HepG2 (cell line): ENCODE results near the gene ACSBG1. TPM values are rescaled to one million over a fixed set of nuclear protein-coding genes. Genes with fewer than 3 reads are reported as not detected.

Experiments used
- ARNT2 ChIP-seq: sonication (generic); formaldehyde crosslinking; IDR thresholded peaks from 2 replicates; pipeline ENCODE4 v1.8.0; 2022; ENCODE audit warnings: mild to moderate bottlenecking, low read depth, missing genetic modification reagents, moderate library complexity
- EED ChIP-seq: sonication (generic); formaldehyde crosslinking; IDR thresholded peaks from 2 replicates; pipeline ENCODE4 v1.5.0; 2020; ENCODE audit warnings: mild to moderate bottlenecking, missing genetic modification reagents
- ELF3 ChIP-seq: IDR thresholded peaks from 2 replicates; pipeline ENCODE4 v1.6.1; 2016; ENCODE audit warnings: missing genetic modification reagents, missing compliant biosample characterization
- ETV5 ChIP-seq: IDR thresholded peaks from 2 replicates; pipeline ENCODE4 v1.6.1; 2018; ENCODE audit warnings: missing biosample characterization, missing genetic modification reagents, inconsistent platforms, borderline replicate concordance
- IKZF1 ChIP-seq: fragments of 450-650 bp; IDR thresholded peaks from 2 replicates; pipeline ENCODE4 v1.7.1; 2016
- REL ChIP-seq: sonication (generic); formaldehyde crosslinking; conservative IDR thresholded peaks from 2 replicates; pipeline ENCODE4 v1.8.0; 2022; ENCODE audit warnings: mild to moderate bottlenecking, missing genetic modification reagents, moderate library complexity
- SALL2 ChIP-seq: sonication (generic); formaldehyde crosslinking; IDR thresholded peaks from 2 replicates; pipeline ENCODE4 v1.8.1; 2023; ENCODE audit warnings: mild to moderate bottlenecking, missing genetic modification reagents, inconsistent platforms
- SAP130 ChIP-seq: IDR thresholded peaks from 2 replicates; pipeline ENCODE4 v1.6.1; 2016; ENCODE audit warnings: low read depth
- SP5 ChIP-seq: IDR thresholded peaks from 2 replicates; pipeline ENCODE4 v1.6.1; 2016; ENCODE audit warnings: low read depth, borderline replicate concordance
- SYNCRIP ChIP-seq: fragments of 200-400 bp; formaldehyde crosslinking; IDR thresholded peaks from 2 replicates; pipeline ENCODE4 v1.6.1; 2018; ENCODE audit warnings: mild to moderate bottlenecking, low read depth, low read length; ENCODE audit not compliant: insufficient read depth
- ZBTB7B ChIP-seq: sonication (generic); formaldehyde crosslinking; IDR thresholded peaks from 2 replicates; pipeline ENCODE4 v1.4.0; 2020; ENCODE audit warnings: missing genetic modification reagents
- ZBTB8A ChIP-seq: sonication (generic); formaldehyde crosslinking; IDR thresholded peaks from 2 replicates; pipeline ENCODE4 v1.4.0; 2020; ENCODE audit warnings: mild to moderate bottlenecking, low read depth, missing genetic modification reagents, borderline replicate concordance
- ZKSCAN8 ChIP-seq: IDR thresholded peaks from 2 replicates; pipeline ENCODE4 v1.6.1; 2016; ENCODE audit warnings: borderline replicate concordance, missing genetic modification reagents, missing compliant biosample characterization
- ZMAT3 ChIP-seq: sonication (generic); formaldehyde crosslinking; conservative IDR thresholded peaks from 2 replicates; pipeline ENCODE4 v1.7.0; 2021; ENCODE audit warnings: missing genetic modification reagents
- ZNF136 ChIP-seq: sonication (generic); formaldehyde crosslinking; IDR thresholded peaks from 2 replicates; pipeline ENCODE4 v1.8.1; 2022; ENCODE audit warnings: low read depth, mild to moderate bottlenecking, moderate library complexity, missing genetic modification reagents
- ZNF256 ChIP-seq: sonication (generic); formaldehyde crosslinking; conservative IDR thresholded peaks from 2 replicates; pipeline ENCODE4 v1.4.0; 2020; ENCODE audit warnings: missing genetic modification reagents
- ZNF33A ChIP-seq: sonication (generic); formaldehyde crosslinking; IDR thresholded peaks from 2 replicates; pipeline ENCODE4 v1.5.1; 2020; ENCODE audit warnings: missing genetic modification reagents, mild to moderate bottlenecking, moderate library complexity, borderline replicate concordance
- ZNF44 ChIP-seq: sonication (generic); formaldehyde crosslinking; IDR thresholded peaks from 2 replicates; pipeline ENCODE4 v1.5.1; 2020; ENCODE audit warnings: mild to moderate bottlenecking, missing genetic modification reagents
- ZNF441 ChIP-seq: sonication (generic); formaldehyde crosslinking; IDR thresholded peaks from 2 replicates; pipeline ENCODE4 v1.7.0; 2021; ENCODE audit warnings: missing genetic modification reagents, borderline replicate concordance
- ZNF460 ChIP-seq: sonication (generic); formaldehyde crosslinking; IDR thresholded peaks from 2 replicates; pipeline ENCODE4 v1.5.1; 2020; ENCODE audit warnings: missing genetic modification reagents, mild to moderate bottlenecking, borderline replicate concordance
- polyA plus RNA-seq, 8 experiments: library from polyadenylated mRNA; depleted of rRNA in 3 of 8; stranded (reverse) in 7 of 8; unstranded in 1 of 8; fragments of >200 nt; fragmentation: Illumina TruSeq in 4 of 8; extraction: Trizol in 4 of 8; gene quantifications; 2 replicates each; pipeline versions ENCODE4 v1.2.1 to v1.2.3, GENCODE V29; 2011 to 2016; ENCODE audit warnings: low read depth in 4 of 8, missing spikeins in 1 of 8, mixed read lengths in 1 of 8; ENCODE audit not compliant: insufficient read depth in 1 of 8
- total RNA-seq, 5 experiments: library from RNA; depleted of rRNA; stranded (reverse); fragments of >200 nt; fragmentation: Illumina TruSeq; extraction: Trizol; gene quantifications; 2 replicates each; pipeline ENCODE4 v1.2.3, GENCODE V29; 2016; ENCODE audit warnings: low read depth in 1 of 5
- TF ChIP-seq, protein P1 (sequence below): sonication (generic); formaldehyde crosslinking; conservative IDR thresholded peaks from 2 replicates; pipeline ENCODE4 v1.8.0; 2022; ENCODE audit warnings: low read depth, missing genetic modification reagents
- TF ChIP-seq, protein P2 (sequence below): IDR thresholded peaks from 2 replicates; pipeline ENCODE4 v1.6.1; 2018; ENCODE audit warnings: missing genetic modification reagents, mild to moderate bottlenecking, missing compliant biosample characterization
- TF ChIP-seq, protein P3 (sequence below): sonication (generic); formaldehyde crosslinking; IDR thresholded peaks from 2 replicates; pipeline ENCODE4 v1.4.0; 2020; ENCODE audit warnings: missing genetic modification reagents
- TF ChIP-seq, protein P4 (sequence below): sonication (generic); formaldehyde crosslinking; IDR thresholded peaks from 2 replicates; pipeline ENCODE4 v1.5.0; 2020; ENCODE audit warnings: missing genetic modification reagents
- TF ChIP-seq, protein P5 (sequence below): sonication (generic); formaldehyde crosslinking; IDR thresholded peaks from 2 replicates; pipeline ENCODE4 v1.5.0; 2020; ENCODE audit warnings: missing genetic modification reagents, mild to moderate bottlenecking, borderline replicate concordance

ACSBG1 gene
- total and polyA plus RNA-seq, 2 of the 13 experiments (the other 11 are each of a cell fraction or from before 2014, with no cell fraction given), result 0.35 to 0.81 TPM

DNA sequence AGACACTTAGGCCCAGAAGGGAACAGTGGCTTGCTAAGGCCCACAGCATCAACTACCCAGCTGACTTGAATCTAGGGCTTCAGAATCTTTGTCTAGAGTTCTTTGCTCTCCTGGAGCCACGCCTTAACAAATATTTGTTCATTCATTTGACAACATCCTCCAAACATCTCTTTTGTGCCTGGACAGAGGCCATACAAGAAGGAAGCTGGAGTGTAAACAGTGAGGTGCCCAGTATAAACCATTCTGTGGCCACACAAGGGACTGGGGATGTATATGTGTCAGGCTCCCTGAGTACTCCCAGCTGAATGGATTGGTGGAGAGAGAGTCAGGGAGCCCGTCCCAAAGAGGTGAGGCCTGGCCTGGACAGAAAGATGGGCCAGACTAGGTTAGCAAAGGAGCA, 106.5 kb downstream of the ACSBG1 start (continued):
- TF ChIP-seq, protein P1, sequence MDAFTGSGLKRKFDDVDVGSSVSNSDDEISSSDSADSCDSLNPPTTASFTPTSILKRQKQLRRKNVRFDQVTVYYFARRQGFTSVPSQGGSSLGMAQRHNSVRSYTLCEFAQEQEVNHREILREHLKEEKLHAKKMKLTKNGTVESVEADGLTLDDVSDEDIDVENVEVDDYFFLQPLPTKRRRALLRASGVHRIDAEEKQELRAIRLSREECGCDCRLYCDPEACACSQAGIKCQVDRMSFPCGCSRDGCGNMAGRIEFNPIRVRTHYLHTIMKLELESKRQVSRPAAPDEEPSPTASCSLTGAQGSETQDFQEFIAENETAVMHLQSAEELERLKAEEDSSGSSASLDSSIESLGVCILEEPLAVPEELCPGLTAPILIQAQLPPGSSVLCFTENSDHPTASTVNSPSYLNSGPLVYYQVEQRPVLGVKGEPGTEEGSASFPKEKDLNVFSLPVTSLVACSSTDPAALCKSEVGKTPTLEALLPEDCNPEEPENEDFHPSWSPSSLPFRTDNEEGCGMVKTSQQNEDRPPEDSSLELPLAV, result no peak
- TF ChIP-seq SALL2 (CRISPR knock-in tag) (no peak), ZNF256 (CRISPR knock-in tag) (no peak), ZNF441 (no peak), REL (no peak), ZNF33A (no peak), ZMAT3 (CRISPR knock-in tag) (no peak), SYNCRIP (no peak), ZKSCAN8 (CRISPR knock-in tag) (no peak), ZBTB7B (CRISPR knock-in tag) (no peak), IKZF1 (no peak), ZBTB8A (CRISPR knock-in tag) (no peak), SAP130 (peak; percentile 27; the same call in 1 of the 2 replicates), SP5 (peak; percentile 76), ELF3 (CRISPR knock-in tag) (0 out of 2 replicates have a peak, but pooled peaks have one; percentile 38), ETV5 (peak; percentile 47; the same call in 1 of the 2 replicates), ZNF44 (CRISPR knock-in tag) (no peak), ZNF460 (CRISPR knock-in tag) (no peak), EED (CRISPR knock-in tag) (no peak), ARNT2 (CRISPR knock-in tag) (no peak), ZNF136 (no peak)
- TF ChIP-seq, protein P2, sequence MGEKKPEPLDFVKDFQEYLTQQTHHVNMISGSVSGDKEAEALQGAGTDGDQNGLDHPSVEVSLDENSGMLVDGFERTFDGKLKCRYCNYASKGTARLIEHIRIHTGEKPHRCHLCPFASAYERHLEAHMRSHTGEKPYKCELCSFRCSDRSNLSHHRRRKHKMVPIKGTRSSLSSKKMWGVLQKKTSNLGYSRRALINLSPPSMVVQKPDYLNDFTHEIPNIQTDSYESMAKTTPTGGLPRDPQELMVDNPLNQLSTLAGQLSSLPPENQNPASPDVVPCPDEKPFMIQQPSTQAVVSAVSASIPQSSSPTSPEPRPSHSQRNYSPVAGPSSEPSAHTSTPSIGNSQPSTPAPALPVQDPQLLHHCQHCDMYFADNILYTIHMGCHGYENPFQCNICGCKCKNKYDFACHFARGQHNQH (CRISPR knock-in tag), result 0 out of 2 replicates have a peak, but pooled peaks have one; percentile 31
- TF ChIP-seq, protein P3, sequence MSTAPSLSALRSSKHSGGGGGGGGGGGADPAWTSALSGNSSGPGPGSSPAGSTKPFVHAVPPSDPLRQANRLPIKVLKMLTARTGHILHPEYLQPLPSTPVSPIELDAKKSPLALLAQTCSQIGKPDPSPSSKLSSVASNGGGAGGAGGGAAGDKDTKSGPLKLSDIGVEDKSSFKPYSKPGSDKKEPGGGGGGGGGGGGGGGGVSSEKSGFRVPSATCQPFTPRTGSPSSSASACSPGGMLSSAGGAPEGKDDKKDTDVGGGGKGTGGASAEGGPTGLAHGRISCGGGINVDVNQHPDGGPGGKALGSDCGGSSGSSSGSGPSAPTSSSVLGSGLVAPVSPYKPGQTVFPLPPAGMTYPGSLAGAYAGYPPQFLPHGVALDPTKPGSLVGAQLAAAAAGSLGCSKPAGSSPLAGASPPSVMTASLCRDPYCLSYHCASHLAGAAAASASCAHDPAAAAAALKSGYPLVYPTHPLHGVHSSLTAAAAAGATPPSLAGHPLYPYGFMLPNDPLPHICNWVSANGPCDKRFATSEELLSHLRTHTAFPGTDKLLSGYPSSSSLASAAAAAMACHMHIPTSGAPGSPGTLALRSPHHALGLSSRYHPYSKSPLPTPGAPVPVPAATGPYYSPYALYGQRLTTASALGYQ (CRISPR knock-in tag), result no peak
- TF ChIP-seq, protein P4, sequence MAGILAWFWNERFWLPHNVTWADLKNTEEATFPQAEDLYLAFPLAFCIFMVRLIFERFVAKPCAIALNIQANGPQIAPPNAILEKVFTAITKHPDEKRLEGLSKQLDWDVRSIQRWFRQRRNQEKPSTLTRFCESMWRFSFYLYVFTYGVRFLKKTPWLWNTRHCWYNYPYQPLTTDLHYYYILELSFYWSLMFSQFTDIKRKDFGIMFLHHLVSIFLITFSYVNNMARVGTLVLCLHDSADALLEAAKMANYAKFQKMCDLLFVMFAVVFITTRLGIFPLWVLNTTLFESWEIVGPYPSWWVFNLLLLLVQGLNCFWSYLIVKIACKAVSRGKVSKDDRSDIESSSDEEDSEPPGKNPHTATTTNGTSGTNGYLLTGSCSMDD (CRISPR knock-in tag), result no peak
- TF ChIP-seq, protein P5, sequence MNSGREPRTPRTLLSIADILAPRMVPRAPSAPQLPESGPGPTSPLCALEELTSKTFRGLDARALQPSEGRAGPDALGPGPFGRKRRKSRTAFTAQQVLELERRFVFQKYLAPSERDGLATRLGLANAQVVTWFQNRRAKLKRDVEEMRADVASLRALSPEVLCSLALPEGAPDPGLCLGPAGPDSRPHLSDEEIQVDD (CRISPR knock-in tag), result no peak
